ENCODE data around the gene TNNT1.

DNA sequence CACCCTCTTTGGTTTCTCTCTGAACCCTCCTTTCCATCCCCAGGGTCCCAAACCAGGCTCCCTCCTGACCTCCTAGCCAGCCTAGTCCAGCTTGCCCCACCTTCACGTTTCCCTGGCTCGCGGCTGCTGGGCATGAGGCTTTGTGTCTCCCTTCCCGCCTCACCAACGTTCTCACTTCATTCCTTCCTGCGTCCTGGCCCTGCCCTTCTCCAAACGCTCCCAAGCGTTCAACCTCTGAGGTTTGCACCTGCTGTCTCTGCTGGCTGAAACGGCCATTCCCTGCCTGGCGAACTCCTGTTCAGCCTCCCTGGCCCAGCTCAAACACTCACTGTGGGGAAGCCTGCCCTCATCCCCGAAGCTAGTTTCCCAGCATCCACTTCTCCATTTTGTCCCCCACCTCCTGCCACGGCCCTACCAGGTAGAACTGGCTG lies 61.0 kb downstream of the TNNT1 start:
- no peak for TF ChIP-seq MXI1 (conservative IDR thresholded peaks at IDR 0.05; ENCODE audit: poor library complexity, severe bottlenecking)
- no peak for TF ChIP-seq EP300 (conservative IDR thresholded peaks at IDR 0.05; ENCODE audit: poor library complexity, severe bottlenecking)
- no peak for TF ChIP-seq EZH2 (IDR thresholded peaks at IDR 0.05; ENCODE audit: borderline replicate concordance, insufficient read depth, low read length, poor library complexity, severe bottlenecking)
- no peak for TF ChIP-seq CTCF (IDR thresholded peaks at IDR 0.05; ENCODE audit: poor library complexity, severe bottlenecking)
- TF ChIP-seq, protein P1, sequence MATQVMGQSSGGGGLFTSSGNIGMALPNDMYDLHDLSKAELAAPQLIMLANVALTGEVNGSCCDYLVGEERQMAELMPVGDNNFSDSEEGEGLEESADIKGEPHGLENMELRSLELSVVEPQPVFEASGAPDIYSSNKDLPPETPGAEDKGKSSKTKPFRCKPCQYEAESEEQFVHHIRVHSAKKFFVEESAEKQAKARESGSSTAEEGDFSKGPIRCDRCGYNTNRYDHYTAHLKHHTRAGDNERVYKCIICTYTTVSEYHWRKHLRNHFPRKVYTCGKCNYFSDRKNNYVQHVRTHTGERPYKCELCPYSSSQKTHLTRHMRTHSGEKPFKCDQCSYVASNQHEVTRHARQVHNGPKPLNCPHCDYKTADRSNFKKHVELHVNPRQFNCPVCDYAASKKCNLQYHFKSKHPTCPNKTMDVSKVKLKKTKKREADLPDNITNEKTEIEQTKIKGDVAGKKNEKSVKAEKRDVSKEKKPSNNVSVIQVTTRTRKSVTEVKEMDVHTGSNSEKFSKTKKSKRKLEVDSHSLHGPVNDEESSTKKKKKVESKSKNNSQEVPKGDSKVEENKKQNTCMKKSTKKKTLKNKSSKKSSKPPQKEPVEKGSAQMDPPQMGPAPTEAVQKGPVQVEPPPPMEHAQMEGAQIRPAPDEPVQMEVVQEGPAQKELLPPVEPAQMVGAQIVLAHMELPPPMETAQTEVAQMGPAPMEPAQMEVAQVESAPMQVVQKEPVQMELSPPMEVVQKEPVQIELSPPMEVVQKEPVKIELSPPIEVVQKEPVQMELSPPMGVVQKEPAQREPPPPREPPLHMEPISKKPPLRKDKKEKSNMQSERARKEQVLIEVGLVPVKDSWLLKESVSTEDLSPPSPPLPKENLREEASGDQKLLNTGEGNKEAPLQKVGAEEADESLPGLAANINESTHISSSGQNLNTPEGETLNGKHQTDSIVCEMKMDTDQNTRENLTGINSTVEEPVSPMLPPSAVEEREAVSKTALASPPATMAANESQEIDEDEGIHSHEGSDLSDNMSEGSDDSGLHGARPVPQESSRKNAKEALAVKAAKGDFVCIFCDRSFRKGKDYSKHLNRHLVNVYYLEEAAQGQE (IDR thresholded peaks at IDR 0.05; ENCODE audit: borderline replicate concordance) = no peak
- no peak for TF ChIP-seq RAD21 (conservative IDR thresholded peaks at IDR 0.05)

Data from neural cell (in vitro differentiated cells).